Activated CD4-positive, alpha-beta T cell treated with anti-CD3 and anti-CD28 coated beads for 36 hours (primary cell): ENCODE data around the gene SEMA3F. TPM values are rescaled to one million over a fixed set of nuclear protein-coding genes. Genes with fewer than 3 reads are reported as not detected.
A peak's percentile ranks its signal among the peaks of the same experiment; 100 is the strongest.

Source experiments
- ATAC-seq: fragments of 200-7000 bp; cut with Tn5 transposase; one replicate; pipeline ENCODE4 v1.10.0; 2021; ENCODE audit warnings: mild to moderate bottlenecking, moderate library complexity
- CTCF ChIA-PET: fragments of 350-600 bp; sonication (Branson Sonifier 250); formaldehyde crosslinking; loops from one replicate; lab custom pipeline; 2021; ENCODE audit warnings: antibody characterized with exemption; lab: Charles Lee
- POLR2A ChIA-PET: fragments of 350-600 bp; sonication (Branson Sonifier 250); formaldehyde crosslinking; loops from one replicate; lab custom pipeline; 2021; ENCODE audit warnings: antibody characterized with exemption, inconsistent platforms; lab: Charles Lee
- DNase-seq: peaks from one replicate; pipeline ENCODE4 v3.0.0-alpha.2; 2020
- H3K27ac Mint-ChIP-seq: one replicate; pipeline ENCODE4 v1.8.0; 2021; ENCODE audit warnings: mixed read lengths
- H3K27me3 Mint-ChIP-seq: one replicate; pipeline ENCODE4 v1.8.0; 2021; ENCODE audit warnings: mixed read lengths
- H3K36me3 Mint-ChIP-seq: one replicate; pipeline ENCODE4 v1.8.0; 2021; ENCODE audit warnings: low read depth, mixed read lengths
- H3K4me1 Mint-ChIP-seq: one replicate; pipeline ENCODE4 v1.8.0; 2021; ENCODE audit warnings: mixed read lengths
- H3K4me3 Mint-ChIP-seq: one replicate; pipeline ENCODE4 v1.8.0; 2021; ENCODE audit warnings: mild to moderate bottlenecking, moderate library complexity, mixed read lengths
- H3K9me3 Mint-ChIP-seq: one replicate; pipeline ENCODE4 v1.8.0; 2021; ENCODE audit warnings: low read depth, mixed read lengths
- intact Hi-C, 2 experiments: fragments of 100-400 bp; cut with DNase I in 1 of 2; cut with micrococcal nuclease in 1 of 2; formaldehyde crosslinking; loops; one replicate each; pipeline versions ENCODE4 v1.14.2 to v1.15.1; 2022 to 2024; cut with DNase I, micrococcal nuclease
- total RNA-seq, 2 experiments: library from RNA; stranded (reverse); gene quantifications; one replicate each; pipeline ENCODE4 v1.2.3, GENCODE V29; 2021

The SEMA3F gene
- total RNA-seq, 2 experiments from 2014 or later: 0.25 to 0.46 TPM

DNA sequence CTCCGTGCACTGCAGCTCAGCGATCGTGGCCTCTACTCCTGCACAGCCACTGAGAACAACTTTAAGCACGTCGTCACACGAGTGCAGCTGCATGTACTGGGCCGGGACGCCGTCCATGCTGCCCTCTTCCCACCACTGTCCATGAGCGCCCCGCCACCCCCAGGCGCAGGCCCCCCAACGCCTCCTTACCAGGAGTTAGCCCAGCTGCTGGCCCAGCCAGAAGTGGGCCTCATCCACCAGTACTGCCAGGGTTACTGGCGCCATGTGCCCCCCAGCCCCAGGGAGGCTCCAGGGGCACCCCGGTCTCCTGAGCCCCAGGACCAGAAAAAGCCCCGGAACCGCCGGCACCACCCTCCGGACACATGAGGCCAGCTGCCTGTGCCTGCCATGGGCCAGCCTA lies 32.6 kb downstream of the SEMA3F start:
- ATAC-seq (no peak), DNase-seq (no peak)
- Mint-ChIP-seq H3K9me3 (no peaks in the 10 kb centered on the region), H3K36me3 (no peaks in the 10 kb centered on the region), H3K27me3 (peaks cover 2% of the 10 kb centered on the region), H3K27ac (no peak overlapping the region), H3K4me1 (no peaks in the 10 kb centered on the region), H3K4me3 (no peak overlapping the region)
- ChIA-PET CTCF (interaction anchor here (0.6 to 1.1 kb wide), 2 partner anchors 38 to 95 kb away, joined by 3 to 4 read pairs; no protein-coding TSS in a partner anchor), POLR2A (no interaction called here)
- intact Hi-C loops: loop anchor here (2.0 kb wide), 2 partner anchors 31 to 385 kb away; partner anchors contain the start of gene INKA1 (in 1 of the 2)

DNA sequence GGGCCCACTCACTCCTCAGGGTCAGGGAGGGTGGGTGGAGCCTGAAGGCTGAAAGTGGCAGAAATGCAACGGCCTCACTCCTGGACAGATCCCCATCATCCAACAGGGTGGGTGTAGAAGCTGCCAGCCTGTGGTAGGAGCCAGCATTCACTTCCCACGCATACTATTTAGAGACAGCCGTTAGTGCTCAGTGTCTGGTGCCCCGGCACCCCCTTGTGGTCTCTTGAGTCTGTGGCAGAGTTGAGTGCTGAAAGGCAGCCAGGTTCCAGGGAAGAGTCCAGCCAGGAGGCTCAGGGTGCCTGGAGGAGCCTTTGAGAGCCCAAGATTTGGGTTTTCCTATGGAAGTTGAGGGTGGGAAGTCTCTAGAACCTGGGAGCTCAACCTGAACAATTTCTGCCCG lies 34.1 kb downstream of the SEMA3F start:
- no peaks in the 10 kb centered on the region for H3K9me3 Mint-ChIP-seq
- H3K36me3 Mint-ChIP-seq: no peaks in the 10 kb centered on the region
- CTCF ChIA-PET: interaction anchor here (1.0 to 3.6 kb wide), 4 partner anchors 37 to 69 kb away, joined by 3 to 17 read pairs (median 4); no protein-coding TSS in a partner anchor
- H3K27me3 Mint-ChIP-seq: peaks cover 9% of the 10 kb centered on the region
- H3K4me3 Mint-ChIP-seq: no peak overlapping the region
- POLR2A ChIA-PET: interaction anchor here (0.6 kb wide), 1 partner anchor 54 kb away, joined by 3 read pairs; no protein-coding TSS in a partner anchor
- intact Hi-C loops: loop anchor here (1.0 to 2.0 kb wide), 3 partner anchors 32 to 386 kb away; partner anchors contain the start of gene INKA1 (in 1 of the 2)
- H3K4me1 Mint-ChIP-seq: peaks cover 5% of the 10 kb centered on the region
- H3K27ac Mint-ChIP-seq: no peak overlapping the region
- ATAC-seq (peak; percentile 62), DNase-seq (peak; percentile 73)

DNA sequence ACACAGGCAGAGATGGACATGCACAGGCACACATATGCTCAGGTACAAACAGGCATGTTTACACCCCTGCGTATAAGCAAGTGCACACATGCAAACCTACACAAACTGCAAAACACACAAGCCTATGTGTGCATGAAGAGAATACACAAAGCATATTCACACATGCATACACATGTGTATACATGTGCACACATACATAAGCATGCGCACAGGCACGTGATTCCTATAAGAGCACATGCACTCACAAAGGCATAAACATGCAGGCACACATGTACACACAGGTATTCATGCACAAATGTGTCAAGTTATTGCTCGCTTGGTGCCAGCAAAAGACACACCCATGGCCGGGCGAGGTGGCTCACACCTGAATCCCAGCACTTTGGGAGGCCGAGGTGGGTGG lies 34.9 kb downstream of the SEMA3F start:
- ATAC-seq (no peak), DNase-seq (no peak)
- intact Hi-C loops: loop anchor here (1.0 to 2.0 kb wide), 3 partner anchors 33 to 387 kb away; partner anchors contain the start of gene INKA1 (in 1 of the 2)
- Mint-ChIP-seq H3K36me3 (no peaks in the 10 kb centered on the region), H3K27ac (no peak overlapping the region), H3K27me3 (peaks cover 12% of the 10 kb centered on the region), H3K4me1 (peaks cover 12% of the 10 kb centered on the region), H3K4me3 (no peak overlapping the region), H3K9me3 (no peaks in the 10 kb centered on the region)
- POLR2A ChIA-PET: interaction anchor here (0.6 kb wide), 1 partner anchor 53 kb away, joined by 3 read pairs; no protein-coding TSS in a partner anchor
- CTCF ChIA-PET: interaction anchor here (0.6 to 3.6 kb wide), 3 partner anchors 36 to 117 kb away, joined by 3 to 34 read pairs (median 17); no protein-coding TSS in a partner anchor

DNA sequence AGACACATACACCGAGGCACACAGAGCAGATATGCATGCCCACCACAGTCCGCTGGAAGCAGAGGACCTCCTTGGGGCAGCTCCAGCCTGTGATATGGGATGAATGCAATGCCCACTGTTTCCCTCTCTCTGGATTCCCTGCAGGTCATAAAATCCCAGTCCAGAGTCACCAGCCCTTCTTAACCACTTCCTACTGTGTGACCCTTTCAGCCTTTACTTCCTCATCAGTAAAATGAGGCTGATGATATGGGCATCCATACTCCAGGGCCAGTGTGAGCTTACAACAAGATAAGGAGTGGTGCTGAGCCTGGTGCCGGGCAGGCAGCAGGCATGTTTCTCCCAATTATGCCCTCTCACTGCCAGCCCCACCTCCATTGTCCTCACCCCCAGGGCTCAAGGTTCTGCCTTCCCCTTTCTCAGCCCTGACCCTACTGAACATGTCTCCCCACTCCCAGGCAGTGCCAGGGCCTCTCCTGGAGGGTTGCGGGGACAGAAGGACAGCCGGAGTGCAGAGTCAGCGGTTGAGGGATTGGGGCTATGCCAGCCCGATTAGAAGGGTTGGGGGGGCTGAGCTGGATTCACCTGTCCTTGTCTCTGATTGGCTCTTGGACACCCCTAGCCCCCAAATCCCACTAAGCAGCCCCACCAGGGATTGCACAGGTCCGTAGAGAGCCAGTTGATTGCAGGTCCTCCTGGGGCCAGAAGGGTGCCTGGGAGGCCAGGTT lies 36.0 kb downstream of the SEMA3F start, which contains the start of gene GNAT1:
Gene GNAT1, plus strand, starts transcription at position 675 of the 725 bp plus-strand sequence. CDS start 116 bp downstream, outside the sequence.
- ChIA-PET POLR2A (no interaction called here), CTCF (interaction anchor here (0.6 to 3.6 kb wide), 10 partner anchors 34 to 119 kb away, joined by 3 to 34 read pairs (median 4); no protein-coding TSS in a partner anchor)
- intact Hi-C loops: no loop called here
- Mint-ChIP-seq H3K9me3 (no peaks in the 10 kb centered on the region), H3K27me3 (peaks cover 12% of the 10 kb centered on the region), H3K36me3 (no peaks in the 10 kb centered on the region), H3K4me3 (no peak within 1 kb of the TSS), H3K27ac (no peak within 1 kb of the TSS), H3K4me1 (peaks cover 13% of the 10 kb centered on the region)
- DNase-seq: no peak
- ATAC-seq: no peak

DNA sequence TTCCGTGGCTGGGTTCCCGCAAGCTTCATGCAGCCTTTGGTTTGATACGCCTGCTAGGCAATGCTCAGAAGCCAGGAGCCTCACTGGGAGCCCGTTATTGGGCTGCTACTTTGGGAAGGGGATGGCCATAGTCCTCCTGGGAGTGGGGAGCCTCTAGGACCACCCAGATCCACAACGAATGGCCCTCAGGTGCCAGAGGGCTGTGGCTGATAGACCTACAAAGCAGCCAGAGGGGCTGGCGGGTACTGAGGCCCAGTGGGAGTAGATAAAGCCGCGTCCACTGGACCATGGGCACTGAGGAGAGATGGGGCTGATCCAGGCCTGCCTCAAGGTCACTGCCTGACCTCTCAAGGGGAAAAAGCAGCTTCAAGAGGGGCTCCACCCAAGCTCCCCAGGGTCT lies 37.0 kb downstream of the SEMA3F start:
- no peaks in the 10 kb centered on the region for H3K36me3 Mint-ChIP-seq
- no peaks in the 10 kb centered on the region for H3K9me3 Mint-ChIP-seq
- DNase-seq (no peak), ATAC-seq (no peak)
- H3K27ac Mint-ChIP-seq: no peak overlapping the region
- intact Hi-C loops: no loop called here
- H3K27me3 Mint-ChIP-seq: peaks cover 12% of the 10 kb centered on the region
- ChIA-PET POLR2A (no interaction called here), CTCF (interaction anchor here (0.7 to 3.6 kb wide), 23 partner anchors 8 to 132 kb away, joined by 3 to 34 read pairs (median 4); no protein-coding TSS in a partner anchor)
- no peak overlapping the region for H3K4me3 Mint-ChIP-seq
- peaks cover 13% of the 10 kb centered on the region for H3K4me1 Mint-ChIP-seq

DNA sequence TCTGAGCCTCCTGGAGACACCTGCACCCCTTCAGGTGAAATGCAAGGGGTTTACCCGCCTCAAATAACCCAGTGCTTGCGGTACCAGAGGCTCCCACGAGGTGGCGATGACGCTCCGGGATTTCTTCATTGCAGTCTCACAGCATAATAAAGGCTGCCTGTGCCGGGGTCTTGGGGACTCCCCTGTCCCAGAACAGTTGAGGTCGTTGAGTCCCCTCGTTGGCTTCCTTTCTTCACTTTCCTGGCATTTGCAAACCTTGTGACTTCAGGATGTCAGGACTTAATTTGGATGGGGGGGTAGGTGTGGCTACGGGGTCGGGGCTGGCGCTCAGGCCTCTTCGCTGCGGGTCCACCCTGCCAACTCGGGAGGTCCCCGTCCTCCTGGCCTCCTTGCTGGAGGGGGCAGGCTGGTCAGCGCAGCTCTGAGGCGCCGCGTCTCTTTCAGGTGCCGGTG lies 37.6 kb downstream of the SEMA3F start:
- intact Hi-C loops: no loop called here
- ChIA-PET CTCF (interaction anchor here (0.6 to 3.6 kb wide), 25 partner anchors 9 to 136 kb away, joined by 3 to 34 read pairs (median 4); no protein-coding TSS in a partner anchor), POLR2A (no interaction called here)
- Mint-ChIP-seq H3K4me3 (no peak overlapping the region), H3K36me3 (no peaks in the 10 kb centered on the region), H3K27me3 (peaks cover 12% of the 10 kb centered on the region), H3K9me3 (no peaks in the 10 kb centered on the region), H3K27ac (no peak overlapping the region), H3K4me1 (peaks cover 13% of the 10 kb centered on the region)
- peak; percentile 90 for DNase-seq
- ATAC-seq: peak; percentile 57

DNA sequence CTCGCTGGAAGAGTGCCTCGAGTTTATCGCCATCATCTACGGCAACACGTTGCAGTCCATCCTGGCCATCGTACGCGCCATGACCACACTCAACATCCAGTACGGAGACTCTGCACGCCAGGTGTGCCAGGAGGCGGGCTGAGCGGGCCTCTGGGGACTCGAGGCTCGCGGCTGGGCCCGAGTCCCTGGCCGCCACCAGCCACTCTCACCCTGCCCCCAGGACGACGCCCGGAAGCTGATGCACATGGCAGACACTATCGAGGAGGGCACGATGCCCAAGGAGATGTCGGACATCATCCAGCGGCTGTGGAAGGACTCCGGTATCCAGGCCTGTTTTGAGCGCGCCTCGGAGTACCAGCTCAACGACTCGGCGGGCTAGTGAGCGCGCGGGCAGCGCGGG lies 38.2 kb downstream of the SEMA3F start:
- H3K4me1 Mint-ChIP-seq: peaks cover 13% of the 10 kb centered on the region
- H3K9me3 Mint-ChIP-seq: no peaks in the 10 kb centered on the region
- ChIA-PET CTCF (interaction anchor here (0.7 to 3.9 kb wide), 9 partner anchors 9 to 135 kb away, joined by 3 to 79 read pairs (median 7); no protein-coding TSS in a partner anchor), POLR2A (no interaction called here)
- H3K27ac Mint-ChIP-seq: no peak overlapping the region
- ATAC-seq (no peak), DNase-seq (no peak)
- intact Hi-C loops: no loop called here
- H3K27me3 Mint-ChIP-seq: peaks cover 12% of the 10 kb centered on the region
- H3K36me3 Mint-ChIP-seq: no peaks in the 10 kb centered on the region
- H3K4me3 Mint-ChIP-seq: no peak overlapping the region

DNA sequence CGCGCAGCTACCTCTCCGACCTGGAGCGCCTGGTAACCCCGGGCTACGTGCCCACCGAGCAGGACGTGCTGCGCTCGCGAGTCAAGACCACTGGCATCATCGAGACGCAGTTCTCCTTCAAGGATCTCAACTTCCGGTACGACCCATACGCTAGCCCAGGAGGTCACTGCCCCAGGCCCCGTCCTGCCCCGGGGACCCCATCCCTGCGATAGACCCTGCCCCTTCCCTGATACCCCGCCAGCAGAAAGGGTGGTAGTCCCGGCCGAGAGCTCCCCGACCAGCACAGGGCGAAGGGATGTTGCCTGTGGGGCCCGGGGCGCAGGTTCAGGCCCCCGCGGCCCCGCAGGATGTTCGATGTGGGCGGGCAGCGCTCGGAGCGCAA lies 38.6 kb downstream of the SEMA3F start:
- CTCF ChIA-PET: interaction anchor here (0.5 to 3.9 kb wide), 21 partner anchors 9 to 143 kb away, joined by 3 to 79 read pairs (median 6); partner anchors contain the start of genes GNAI2, IFRD2 and SLC38A3
- POLR2A ChIA-PET: no interaction called here
- intact Hi-C loops: loop anchor here (1.0 to 2.0 kb wide), 5 partner anchors 33 to 127 kb away; no protein-coding TSS in a partner anchor
- ATAC-seq (no peak), DNase-seq (no peak)
- Mint-ChIP-seq H3K36me3 (no peaks in the 10 kb centered on the region), H3K4me1 (peaks cover 13% of the 10 kb centered on the region), H3K9me3 (no peaks in the 10 kb centered on the region), H3K27me3 (peaks cover 14% of the 10 kb centered on the region), H3K4me3 (peak overlapping the region; percentile 17), H3K27ac (no peak overlapping the region)

DNA sequence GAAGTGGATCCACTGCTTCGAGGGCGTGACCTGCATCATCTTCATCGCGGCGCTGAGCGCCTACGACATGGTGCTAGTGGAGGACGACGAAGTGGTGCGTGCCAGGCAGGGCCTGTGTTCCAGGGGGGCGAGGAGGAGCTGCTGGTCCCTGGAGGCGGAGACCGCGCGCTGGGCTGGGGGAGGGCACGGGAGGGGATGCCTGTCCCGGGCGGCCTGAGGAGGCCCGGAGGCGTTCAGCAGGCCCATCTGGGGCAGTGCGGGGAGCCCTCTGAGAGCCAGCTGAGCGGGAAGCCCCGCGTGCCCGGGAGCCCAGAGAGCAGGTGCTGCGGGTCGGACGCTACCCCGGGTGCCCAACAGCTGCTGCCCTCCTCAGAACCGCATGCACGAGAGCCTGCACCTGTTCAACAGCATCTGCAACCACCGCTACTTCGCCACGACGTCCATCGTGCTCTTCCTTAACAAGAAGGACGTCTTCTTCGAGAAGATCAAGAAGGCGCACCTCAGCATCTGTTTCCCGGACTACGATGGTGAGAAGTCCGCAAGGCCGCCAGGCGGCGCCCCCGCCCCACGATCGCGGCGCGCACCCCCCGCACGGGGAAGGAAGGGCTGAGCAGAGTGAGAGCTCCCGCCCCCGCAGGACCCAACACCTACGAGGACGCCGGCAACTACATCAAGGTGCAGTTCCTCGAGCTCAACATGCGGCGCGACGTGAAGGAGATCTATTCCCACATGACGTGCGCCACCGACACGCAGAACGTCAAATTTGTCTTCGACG lies 39.2 kb downstream of the SEMA3F start:
- Mint-ChIP-seq H3K4me1 (peaks cover 13% of the 10 kb centered on the region), H3K27me3 (peaks cover 14% of the 10 kb centered on the region), H3K9me3 (no peaks in the 10 kb centered on the region), H3K27ac (no peak overlapping the region), H3K36me3 (no peaks in the 10 kb centered on the region), H3K4me3 (peak overlapping the region; percentile 17)
- DNase-seq (peak; percentile 89), ATAC-seq (peak; percentile 77)
- intact Hi-C loops: loop anchor here (1.0 to 2.0 kb wide), 5 partner anchors 32 to 126 kb away; no protein-coding TSS in a partner anchor
- POLR2A ChIA-PET: interaction anchor here (0.6 to 1.4 kb wide), 3 partner anchors 24 to 53 kb away, joined by 3 to 6 read pairs (median 4); partner anchors contain the start of gene GNAI2
- CTCF ChIA-PET: interaction anchor here (0.5 to 3.9 kb wide), 37 partner anchors 8 to 331 kb away, joined by 3 to 79 read pairs (median 5); partner anchors contain the start of genes GNAI2, HYAL3, IFRD2 and NAA80

DNA sequence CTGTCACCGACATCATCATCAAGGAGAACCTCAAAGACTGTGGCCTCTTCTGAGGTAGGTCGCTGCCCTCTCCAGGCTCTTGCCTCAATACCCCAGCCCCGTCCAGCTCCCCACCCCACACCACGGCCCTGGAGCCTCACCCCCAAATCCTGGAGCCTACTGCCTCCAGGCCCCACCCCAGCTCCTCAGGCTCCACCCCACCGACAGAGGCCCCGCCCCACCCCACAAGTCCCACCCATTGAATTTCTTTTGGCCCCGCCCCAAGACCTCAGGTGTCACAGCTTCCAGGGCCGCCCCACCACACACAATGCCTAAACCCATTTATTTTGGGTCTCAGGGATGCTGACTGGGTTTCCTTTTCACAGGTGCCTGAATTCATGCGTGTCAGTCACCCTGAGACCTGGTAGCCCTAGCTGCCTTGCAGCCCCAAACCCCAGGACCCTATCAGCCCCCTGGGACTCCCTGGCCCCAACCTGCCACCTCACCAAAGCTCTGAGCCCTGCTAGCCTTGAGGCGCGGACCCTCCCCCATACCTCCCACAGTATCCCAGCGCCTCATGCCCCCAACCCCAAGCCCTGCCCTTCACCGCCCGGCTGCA lies 39.9 kb downstream of the SEMA3F start:
- intact Hi-C loops: loop anchor here (1.0 to 2.0 kb wide), 6 partner anchors 31 to 126 kb away; no protein-coding TSS in a partner anchor

More for the DNA sequence above, 39.9 kb downstream of the SEMA3F start:
- Mint-ChIP-seq H3K9me3 (no peaks in the 10 kb centered on the region), H3K4me3 (peak overlapping the region; percentile 12), H3K27ac (no peak overlapping the region), H3K27me3 (peaks cover 14% of the 10 kb centered on the region), H3K4me1 (peaks cover 13% of the 10 kb centered on the region), H3K36me3 (no peaks in the 10 kb centered on the region)
- DNase-seq (peak; percentile 73), ATAC-seq (peak; percentile 74)
- ChIA-PET POLR2A (interaction anchor here (0.6 to 1.4 kb wide), 3 partner anchors 24 to 52 kb away, joined by 3 to 6 read pairs (median 4); partner anchors contain the start of gene GNAI2), CTCF (interaction anchor here (0.6 to 3.9 kb wide), 34 partner anchors 8 to 332 kb away, joined by 3 to 79 read pairs (median 5); partner anchors contain the start of genes GNAI2, HYAL3, IFRD2 and NAA80)
